Measurements from ENCODE around the gene ACOT12.

The ACOT12 gene

DNA sequence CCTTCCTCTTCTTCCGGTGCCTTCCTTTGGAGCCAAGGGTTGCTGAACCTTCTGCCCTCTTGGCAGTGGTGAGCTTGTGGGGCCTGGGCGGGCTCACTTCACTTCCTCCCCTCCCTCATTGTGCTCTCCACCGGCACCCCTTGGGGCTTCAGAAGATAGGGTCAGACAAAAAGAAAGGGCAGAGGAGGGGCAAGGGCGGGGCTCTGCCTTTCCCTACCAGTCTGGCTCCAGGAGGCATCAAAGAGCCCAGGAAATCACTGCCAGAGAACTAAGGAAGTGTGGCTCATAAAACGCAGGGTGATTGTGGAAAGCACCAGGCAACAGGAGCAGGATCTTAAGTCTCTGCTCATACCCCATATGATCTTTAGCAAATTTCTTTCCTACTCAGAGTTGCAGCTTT is 34.8 kb downstream of the ACOT12 start:
- Histone ChIP-seq H3K9me3 (ENCODE audit: insufficient read depth, low read length) (no peaks in the 10 kb centered on the region), H3K36me3 (ENCODE audit: insufficient read depth, insufficient read length, low read length) (no peaks in the 10 kb centered on the region), H3K9ac (ENCODE audit: insufficient read length, low read depth) (no peak overlapping the region), H3K27me3 (ENCODE audit: insufficient read depth, insufficient read length) (no peaks in the 10 kb centered on the region), H3K4me3 (ENCODE audit: insufficient read length, low read depth) (no peak overlapping the region), H3K4me1 (ENCODE audit: insufficient read depth, insufficient read length) (no peaks in the 10 kb centered on the region)
- TF ChIP-seq SUZ12 (IDR thresholded peaks at IDR 0.05; ENCODE audit: extremely low read depth, insufficient read depth, insufficient read length): no peak
- no peak for TF ChIP-seq ZNF274 (IDR thresholded peaks at IDR 0.05; ENCODE audit: low read depth, low read length)
- TF ChIP-seq YY1 (IDR thresholded peaks at IDR 0.05; ENCODE audit: insufficient read depth, insufficient read length): no peak
- DNase-seq (ENCODE audit: low read depth, low spot score): no peak

DNA sequence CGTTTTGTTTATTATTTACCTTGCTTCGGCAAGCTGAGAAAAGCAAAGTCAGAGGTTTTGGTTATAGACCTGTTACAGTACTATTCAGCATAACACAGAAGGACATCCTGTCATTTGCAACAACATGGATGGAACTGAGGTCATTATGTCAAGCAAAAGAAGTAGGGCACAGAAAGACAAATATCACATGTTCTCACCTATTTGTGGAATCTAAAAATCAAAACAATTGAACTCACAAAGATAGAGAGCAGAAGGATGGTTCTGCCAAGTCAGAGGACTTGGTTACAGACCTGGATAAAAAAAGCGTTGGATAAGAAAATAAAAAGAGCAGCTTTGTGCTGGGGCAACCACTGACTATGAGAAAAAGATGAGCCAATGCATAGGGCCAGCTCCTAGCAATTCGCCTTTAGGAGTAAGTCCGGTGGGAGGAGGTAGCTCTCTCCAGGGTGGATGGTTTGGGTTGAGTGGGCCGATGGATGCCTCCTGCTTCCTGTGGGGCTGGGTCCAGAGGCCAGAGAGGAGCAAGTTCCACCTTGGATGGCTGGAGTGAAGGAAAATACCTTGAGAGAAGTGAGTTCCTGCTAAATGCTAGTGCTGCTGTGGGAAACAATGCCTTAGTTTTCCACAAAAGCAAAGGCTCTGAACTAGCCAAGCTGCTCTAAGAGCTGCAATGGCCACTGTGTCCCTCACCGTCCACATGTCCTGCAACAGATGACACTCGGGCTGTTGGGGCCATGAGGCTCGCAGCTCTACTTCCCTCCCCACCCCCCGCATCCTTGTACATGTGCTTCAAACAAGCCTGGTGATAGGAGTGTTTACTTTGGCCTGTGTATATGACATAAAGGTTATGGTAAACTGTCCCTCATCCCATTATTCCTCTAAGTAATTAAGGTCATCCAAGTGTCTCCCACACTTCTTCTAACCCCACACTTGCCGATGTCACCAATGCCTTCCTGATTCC is 38.4 kb downstream of the ACOT12 start:
- no peak overlapping the region for H3K4me3 ChIP-seq (ENCODE audit: insufficient read length, low read depth)

DNA sequence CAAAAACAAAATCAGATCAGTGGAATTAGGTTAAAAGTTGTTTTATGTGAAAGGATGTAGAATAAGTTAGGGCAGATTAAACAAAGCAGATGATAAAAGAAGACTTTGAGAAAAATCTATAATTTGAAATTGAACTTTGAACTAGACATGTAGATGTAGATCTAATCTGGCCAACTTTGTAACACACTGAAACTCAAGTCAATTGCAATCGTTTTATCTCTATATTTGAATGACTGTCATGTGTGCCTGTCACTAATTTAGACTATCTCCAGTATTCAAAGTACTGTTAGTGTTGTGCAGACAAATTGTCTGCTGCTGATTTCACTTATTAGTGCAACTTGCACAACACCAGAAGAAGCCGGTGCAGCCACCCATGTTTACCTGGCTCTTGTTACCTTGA is 39.8 kb downstream of the ACOT12 start:
- H3K36me3 ChIP-seq (ENCODE audit: insufficient read depth, insufficient read length, low read length): no peaks in the 10 kb centered on the region
- H3K27me3 ChIP-seq (ENCODE audit: insufficient read depth, insufficient read length): no peaks in the 10 kb centered on the region
- H3K4me3 ChIP-seq (ENCODE audit: insufficient read length, low read depth): no peak overlapping the region
- TF ChIP-seq YY1 (IDR thresholded peaks at IDR 0.05; ENCODE audit: insufficient read depth, insufficient read length) (no peak), ZNF274 (IDR thresholded peaks at IDR 0.05; ENCODE audit: low read depth, low read length) (no peak), SUZ12 (IDR thresholded peaks at IDR 0.05; ENCODE audit: extremely low read depth, insufficient read depth, insufficient read length) (no peak)
- H3K9me3 ChIP-seq (ENCODE audit: insufficient read depth, low read length): no peaks in the 10 kb centered on the region
- DNase-seq (ENCODE audit: low read depth, low spot score): no peak
- H3K4me1 ChIP-seq (ENCODE audit: insufficient read depth, insufficient read length): no peaks in the 10 kb centered on the region
- no peak overlapping the region for H3K9ac ChIP-seq (ENCODE audit: insufficient read length, low read depth)

More for the DNA sequence above, 38.4 kb downstream of the ACOT12 start:
- Histone ChIP-seq H3K4me1 (ENCODE audit: insufficient read depth, insufficient read length) (no peaks in the 10 kb centered on the region), H3K9me3 (ENCODE audit: insufficient read depth, low read length) (no peaks in the 10 kb centered on the region), H3K9ac (ENCODE audit: insufficient read length, low read depth) (no peak overlapping the region), H3K27me3 (ENCODE audit: insufficient read depth, insufficient read length) (no peaks in the 10 kb centered on the region), H3K36me3 (ENCODE audit: insufficient read depth, insufficient read length, low read length) (no peaks in the 10 kb centered on the region)
- DNase-seq (ENCODE audit: low read depth, low spot score): no peak
- no peak for TF ChIP-seq SUZ12 (IDR thresholded peaks at IDR 0.05; ENCODE audit: extremely low read depth, insufficient read depth, insufficient read length)
- no peak for TF ChIP-seq YY1 (IDR thresholded peaks at IDR 0.05; ENCODE audit: insufficient read depth, insufficient read length)
- no peak for TF ChIP-seq ZNF274 (IDR thresholded peaks at IDR 0.05; ENCODE audit: low read depth, low read length)

DNA sequence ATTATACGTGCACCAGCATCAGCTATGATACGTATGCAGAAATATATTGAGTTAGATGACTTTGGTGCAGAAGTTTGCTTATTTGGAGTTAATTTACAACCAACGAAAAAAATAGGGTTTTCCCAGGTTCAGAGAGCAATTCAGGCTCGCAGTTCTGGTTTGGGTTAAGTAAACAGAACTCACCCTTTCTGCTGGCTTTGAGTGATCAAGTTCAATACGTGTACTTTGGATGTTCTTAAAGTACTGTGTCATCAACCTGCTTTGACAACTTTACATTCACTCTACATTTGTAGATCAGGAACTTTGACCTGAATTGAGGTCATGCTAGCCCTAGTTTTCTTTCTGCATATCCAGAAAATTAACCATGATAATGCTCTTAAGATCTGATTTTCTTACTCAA is 40.7 kb downstream of the ACOT12 start:
- Histone ChIP-seq H3K9me3 (ENCODE audit: insufficient read depth, low read length) (no peaks in the 10 kb centered on the region), H3K4me1 (ENCODE audit: insufficient read depth, insufficient read length) (no peaks in the 10 kb centered on the region), H3K27me3 (ENCODE audit: insufficient read depth, insufficient read length) (no peaks in the 10 kb centered on the region), H3K4me3 (ENCODE audit: insufficient read length, low read depth) (no peak overlapping the region), H3K9ac (ENCODE audit: insufficient read length, low read depth) (no peak overlapping the region), H3K36me3 (ENCODE audit: insufficient read depth, insufficient read length, low read length) (no peaks in the 10 kb centered on the region)
- no peak for DNase-seq (ENCODE audit: low read depth, low spot score)
- TF ChIP-seq SUZ12 (IDR thresholded peaks at IDR 0.05; ENCODE audit: extremely low read depth, insufficient read depth, insufficient read length) (no peak), YY1 (IDR thresholded peaks at IDR 0.05; ENCODE audit: insufficient read depth, insufficient read length) (no peak), ZNF274 (IDR thresholded peaks at IDR 0.05; ENCODE audit: low read depth, low read length) (no peak)

DNA sequence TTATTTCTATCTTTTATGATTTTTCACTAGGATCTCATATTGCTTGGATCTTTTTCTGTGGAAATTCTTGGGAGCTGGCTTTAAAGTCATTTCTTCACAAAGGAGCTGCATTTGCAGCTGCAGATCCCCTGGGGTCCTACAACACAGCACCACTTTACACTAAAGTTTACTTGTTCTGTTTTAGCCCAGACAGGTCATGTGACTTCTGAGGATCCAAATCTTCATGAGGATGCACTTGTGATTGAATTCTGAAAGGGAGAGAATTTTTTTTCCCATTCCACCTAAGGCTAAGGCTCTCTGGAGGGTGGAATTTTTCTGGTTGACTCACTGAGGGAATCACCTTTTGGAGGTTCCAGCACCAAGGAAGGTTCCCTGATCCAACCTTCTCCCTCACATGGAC is 43.4 kb downstream of the ACOT12 start:
- no peak for TF ChIP-seq ZNF274 (IDR thresholded peaks at IDR 0.05; ENCODE audit: low read depth, low read length)
- no peak for TF ChIP-seq SUZ12 (IDR thresholded peaks at IDR 0.05; ENCODE audit: extremely low read depth, insufficient read depth, insufficient read length)
- no peak for TF ChIP-seq YY1 (IDR thresholded peaks at IDR 0.05; ENCODE audit: insufficient read depth, insufficient read length)
- Histone ChIP-seq H3K27me3 (ENCODE audit: insufficient read depth, insufficient read length) (no peaks in the 10 kb centered on the region), H3K4me3 (ENCODE audit: insufficient read length, low read depth) (no peak overlapping the region), H3K9ac (ENCODE audit: insufficient read length, low read depth) (no peak overlapping the region), H3K36me3 (ENCODE audit: insufficient read depth, insufficient read length, low read length) (no peaks in the 10 kb centered on the region), H3K9me3 (ENCODE audit: insufficient read depth, low read length) (no peaks in the 10 kb centered on the region), H3K4me1 (ENCODE audit: insufficient read depth, insufficient read length) (no peaks in the 10 kb centered on the region)
- DNase-seq (ENCODE audit: low read depth, low spot score): no peak

DNA sequence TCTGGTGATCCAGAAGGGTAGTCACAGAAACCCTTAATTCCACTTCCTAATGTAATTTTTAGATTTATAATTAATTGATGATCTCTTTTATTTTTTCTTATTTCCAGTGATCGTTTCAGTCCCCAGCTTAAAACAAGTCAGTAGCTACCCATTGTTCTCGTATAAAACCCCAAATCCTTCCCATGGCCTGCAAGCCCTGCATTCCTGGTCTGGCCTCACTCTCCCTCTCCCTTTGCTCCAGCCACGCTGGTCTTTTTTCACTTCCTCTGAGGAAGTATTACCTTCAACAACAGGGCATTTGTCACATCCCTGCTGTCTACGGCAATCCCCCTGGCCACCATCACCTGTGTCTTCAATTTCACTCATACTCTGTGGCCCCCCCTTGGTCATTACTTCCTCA is 44.8 kb downstream of the ACOT12 start:
- H3K9ac ChIP-seq (ENCODE audit: insufficient read length, low read depth): no peak overlapping the region
- TF ChIP-seq ZNF274 (IDR thresholded peaks at IDR 0.05; ENCODE audit: low read depth, low read length): no peak
- TF ChIP-seq SUZ12 (IDR thresholded peaks at IDR 0.05; ENCODE audit: extremely low read depth, insufficient read depth, insufficient read length): no peak

DNA sequence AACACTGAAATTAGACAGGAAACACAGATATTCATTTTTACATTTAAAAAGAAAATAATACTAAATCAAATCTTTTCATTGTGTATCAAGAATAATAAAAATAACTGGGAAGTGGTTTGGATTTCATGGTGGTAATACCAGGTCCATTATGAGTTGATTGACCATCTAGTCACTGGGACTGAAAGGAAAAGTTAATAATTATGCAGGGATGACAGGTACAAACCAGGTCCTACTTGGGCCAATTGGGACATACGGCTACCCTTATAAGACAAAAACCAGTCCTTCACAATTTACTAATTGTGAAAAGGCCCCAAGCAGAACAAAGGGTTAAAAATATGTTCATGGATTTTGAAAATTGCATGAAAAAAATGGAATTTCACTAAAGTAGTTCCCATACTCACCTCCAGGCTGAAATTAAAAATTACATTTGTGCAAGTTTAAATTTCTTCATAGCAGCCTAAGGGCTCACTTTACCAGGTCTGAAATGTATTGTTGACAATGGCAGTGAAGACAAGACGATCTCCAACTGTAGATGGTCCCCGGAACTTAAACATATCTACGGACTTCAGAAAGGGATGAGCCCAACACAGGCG is 48.4 kb downstream of the ACOT12 start:
- Histone ChIP-seq H3K9ac (ENCODE audit: insufficient read length, low read depth) (no peak overlapping the region), H3K27me3 (ENCODE audit: insufficient read depth, insufficient read length) (no peaks in the 10 kb centered on the region), H3K4me1 (ENCODE audit: insufficient read depth, insufficient read length) (no peaks in the 10 kb centered on the region), H3K9me3 (ENCODE audit: insufficient read depth, low read length) (no peaks in the 10 kb centered on the region), H3K4me3 (ENCODE audit: insufficient read length, low read depth) (no peak overlapping the region), H3K36me3 (ENCODE audit: insufficient read depth, insufficient read length, low read length) (no peaks in the 10 kb centered on the region)
- no peak for DNase-seq (ENCODE audit: low read depth, low spot score)
- TF ChIP-seq SUZ12 (IDR thresholded peaks at IDR 0.05; ENCODE audit: extremely low read depth, insufficient read depth, insufficient read length) (no peak), ZNF274 (IDR thresholded peaks at IDR 0.05; ENCODE audit: low read depth, low read length) (no peak), YY1 (IDR thresholded peaks at IDR 0.05; ENCODE audit: insufficient read depth, insufficient read length) (no peak)

More for the DNA sequence above, 44.8 kb downstream of the ACOT12 start:
- H3K27me3 ChIP-seq (ENCODE audit: insufficient read depth, insufficient read length): no peaks in the 10 kb centered on the region
- no peak for DNase-seq (ENCODE audit: low read depth, low spot score)
- H3K4me1 ChIP-seq (ENCODE audit: insufficient read depth, insufficient read length): no peaks in the 10 kb centered on the region
- no peaks in the 10 kb centered on the region for H3K36me3 ChIP-seq (ENCODE audit: insufficient read depth, insufficient read length, low read length)
- H3K9me3 ChIP-seq (ENCODE audit: insufficient read depth, low read length): no peaks in the 10 kb centered on the region
- no peak overlapping the region for H3K4me3 ChIP-seq (ENCODE audit: insufficient read length, low read depth)
